Measurements from ENCODE around the gene OR9K2.

GRCh38 chr12:55142669-55143565, 16.7 kb downstream of the OR9K2 start:
- TF ChIP-seq EZH2 (IDR thresholded peaks at IDR 0.05; ENCODE audit: borderline replicate concordance): no peak
- TF ChIP-seq, protein P1, sequence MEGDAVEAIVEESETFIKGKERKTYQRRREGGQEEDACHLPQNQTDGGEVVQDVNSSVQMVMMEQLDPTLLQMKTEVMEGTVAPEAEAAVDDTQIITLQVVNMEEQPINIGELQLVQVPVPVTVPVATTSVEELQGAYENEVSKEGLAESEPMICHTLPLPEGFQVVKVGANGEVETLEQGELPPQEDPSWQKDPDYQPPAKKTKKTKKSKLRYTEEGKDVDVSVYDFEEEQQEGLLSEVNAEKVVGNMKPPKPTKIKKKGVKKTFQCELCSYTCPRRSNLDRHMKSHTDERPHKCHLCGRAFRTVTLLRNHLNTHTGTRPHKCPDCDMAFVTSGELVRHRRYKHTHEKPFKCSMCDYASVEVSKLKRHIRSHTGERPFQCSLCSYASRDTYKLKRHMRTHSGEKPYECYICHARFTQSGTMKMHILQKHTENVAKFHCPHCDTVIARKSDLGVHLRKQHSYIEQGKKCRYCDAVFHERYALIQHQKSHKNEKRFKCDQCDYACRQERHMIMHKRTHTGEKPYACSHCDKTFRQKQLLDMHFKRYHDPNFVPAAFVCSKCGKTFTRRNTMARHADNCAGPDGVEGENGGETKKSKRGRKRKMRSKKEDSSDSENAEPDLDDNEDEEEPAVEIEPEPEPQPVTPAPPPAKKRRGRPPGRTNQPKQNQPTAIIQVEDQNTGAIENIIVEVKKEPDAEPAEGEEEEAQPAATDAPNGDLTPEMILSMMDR (IDR thresholded peaks at IDR 0.05; ENCODE audit: poor library complexity): peak; percentile 80
